Hepatocyte (in vitro differentiated cells): ENCODE results near the gene FSCN2. TPM values are rescaled to one million over a fixed set of nuclear protein-coding genes. Genes with fewer than 3 reads are reported as not detected.

Experiments used
- DNase-seq: peaks from one replicate; pipeline ENCODE4 v3.0.0-alpha.2; 2016; ENCODE audit warnings: low spot score
- H2AFZ ChIP-seq: fragments of 200-600 bp; sonication (generic); 2 replicates; pipeline ENCODE4 v1.6.0; 2016; ENCODE audit warnings: antibody characterized with exemption, mild to moderate bottlenecking
- H3K27ac ChIP-seq: fragments of 200-600 bp; sonication (generic); 2 replicates; pipeline ENCODE4 v1.5.1; 2016; ENCODE audit warnings: mild to moderate bottlenecking
- H3K27me3 ChIP-seq: fragments of 200-600 bp; sonication (generic); 2 replicates; pipeline ENCODE4 v1.6.1; 2016
- H3K36me3 ChIP-seq: fragments of 200-600 bp; sonication (generic); replicated peaks from 2 replicates; pipeline ENCODE4 v1.5.1; 2016; ENCODE audit warnings: low read depth; ENCODE audit not compliant: insufficient read depth
- H3K4me1 ChIP-seq: fragments of 200-600 bp; sonication (generic); 2 replicates; pipeline ENCODE4 v1.5.1; 2016; ENCODE audit warnings: mild to moderate bottlenecking, moderate library complexity; ENCODE audit not compliant: insufficient read depth
- H3K4me2 ChIP-seq: fragments of 200-600 bp; sonication (generic); 2 replicates; pipeline ENCODE4 v1.6.0; 2016
- H3K4me3 ChIP-seq: fragments of 200-600 bp; sonication (generic); 2 replicates; pipeline ENCODE4 v1.5.1; 2016; ENCODE audit warnings: mild to moderate bottlenecking
- H3K79me2 ChIP-seq: fragments of 200-600 bp; sonication (generic); 2 replicates; pipeline ENCODE4 v1.6.0; 2017; ENCODE audit warnings: mild to moderate bottlenecking
- H3K9me2 ChIP-seq: fragments of 200-600 bp; sonication (generic); replicated peaks from 2 replicates; pipeline ENCODE4 v1.6.0; 2017; ENCODE audit warnings: mild to moderate bottlenecking; ENCODE audit not compliant: insufficient read depth
- H3K9me3 ChIP-seq: fragments of 200-600 bp; sonication (generic); 2 replicates; pipeline ENCODE4 v1.5.1; 2016; ENCODE audit warnings: low read depth, mild to moderate bottlenecking
- H4K20me1 ChIP-seq: fragments of 200-600 bp; sonication (generic); 2 replicates; pipeline ENCODE4 v1.6.0; 2016; ENCODE audit warnings: mild to moderate bottlenecking; ENCODE audit not compliant: insufficient read depth, poor library complexity, severe bottlenecking
- EZH2 ChIP-seq: fragments of 200-600 bp; sonication (generic); IDR thresholded peaks from 2 replicates; pipeline ENCODE4 v1.6.1; 2016; ENCODE audit warnings: antibody characterized with exemption, mild to moderate bottlenecking, borderline replicate concordance
- EZH2phosphoT487 ChIP-seq: fragments of 200-600 bp; sonication (generic); IDR thresholded peaks from one replicate; pipeline ENCODE4 v1.6.1; 2018; ENCODE audit warnings: antibody characterized with exemption, mild to moderate bottlenecking, low read depth, moderate library complexity; ENCODE audit not compliant: unreplicated experiment, severe bottlenecking
- WGBS: methylation state at CpG from one replicate; pipeline ENCODE4 v1.1.6; 2016; ENCODE audit warnings: low lambda C conversion rate; ENCODE audit errors: missing lambda C conversion rate; 5-methylcytosine and 5-hydroxymethylcytosine counted together
- polyA plus RNA-seq: library from polyadenylated mRNA; unstranded; fragments of >200 nt; fragmentation: Nextera tagmentation; extraction: Ambion mirVana; gene quantifications from 2 replicates; pipeline ENCODE4 v1.2.1, GENCODE V29; 2016
- total RNA-seq: library from RNA; depleted of rRNA; stranded (reverse); fragments of >200 nt; gene quantifications from 2 replicates; pipeline ENCODE4 v1.2.3, GENCODE V29; 2014
- TF ChIP-seq, protein P1 (sequence below): fragments of 200-600 bp; sonication (generic); IDR thresholded peaks from 2 replicates; pipeline ENCODE4 v1.5.1; 2016; ENCODE audit warnings: antibody characterized with exemption, mild to moderate bottlenecking; ENCODE audit not compliant: poor library complexity

The FSCN2 gene
- total and polyA plus RNA-seq, 2 experiments from 2014 or later: 0.40 to 3.7 TPM

DNA sequence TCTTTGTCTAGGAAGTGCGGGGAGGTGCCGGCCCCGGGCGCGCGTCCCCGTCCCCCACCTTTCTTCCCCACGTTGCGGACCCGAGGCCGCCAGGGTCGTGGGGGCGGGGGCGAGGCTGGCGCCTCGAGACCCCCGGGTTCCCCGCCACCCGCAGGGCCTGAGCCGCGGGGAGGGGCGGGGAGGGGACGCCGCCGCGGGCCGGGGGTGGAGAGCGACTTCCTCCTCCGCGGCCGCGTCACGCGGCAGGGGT lies 13.8 kb upstream of the FSCN2 start:
- H4K20me1 ChIP-seq: peaks cover 47% of the 10 kb centered on the region

DNA sequence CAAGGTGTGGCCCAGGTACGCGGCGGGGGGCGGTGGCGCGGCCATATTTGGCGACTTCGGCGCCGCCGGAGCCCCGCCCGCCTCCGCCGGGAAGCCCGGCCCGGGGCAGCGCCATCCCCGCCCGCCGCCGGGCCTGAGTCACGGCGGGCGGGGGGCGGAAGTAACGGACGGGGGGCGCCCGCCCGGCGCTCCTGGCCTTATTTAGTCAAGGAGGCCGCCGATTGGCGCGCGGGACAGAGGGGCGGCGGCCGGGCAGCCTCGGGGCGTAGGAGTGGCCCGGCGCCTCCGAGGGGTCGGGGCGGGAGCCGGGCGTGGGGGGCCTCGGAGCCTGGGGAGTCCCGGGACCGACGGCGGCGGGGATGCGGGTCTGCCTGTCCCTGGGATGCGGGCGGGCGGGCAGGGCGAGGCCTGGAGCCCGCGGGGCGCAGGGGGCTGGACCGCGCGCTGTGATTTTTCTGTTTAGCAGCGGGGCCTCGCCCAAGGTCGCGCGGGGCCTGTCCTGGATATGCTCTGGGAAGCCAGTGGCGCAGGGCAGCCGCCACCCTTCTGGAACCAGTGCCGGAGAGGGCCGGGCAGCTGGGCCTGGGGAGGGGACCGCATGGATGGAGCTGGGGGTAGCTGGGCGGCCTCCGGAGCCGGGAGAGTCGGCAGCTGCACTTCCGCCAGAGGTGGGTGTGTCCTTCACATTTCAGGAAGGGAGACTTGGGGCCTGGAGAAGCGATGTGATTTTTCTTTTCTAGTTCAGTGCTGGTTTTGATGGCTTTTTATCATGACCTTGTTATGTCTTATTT lies 13.2 kb upstream of the FSCN2 start:
- Histone ChIP-seq H3K36me3 (peaks cover 8% of the 10 kb centered on the region), H3K4me2 (peak overlapping the region; percentile 100), H3K27ac (peak overlapping the region; percentile 100), H3K9me2 (no peaks in the 10 kb centered on the region), H3K9me3 (no peaks in the 10 kb centered on the region), H3K79me2 (peaks cover 64% of the 10 kb centered on the region), H3K27me3 (peaks cover 4% of the 10 kb centered on the region), H3K4me1 (peaks cover 46% of the 10 kb centered on the region), H4K20me1 (peaks cover 42% of the 10 kb centered on the region), H2AFZ (no peak overlapping the region), H3K4me3 (peak overlapping the region; percentile 83)
- 2% methylated on average over 21 of the region's 82 CpGs for WGBS
- TF ChIP-seq EZH2phosphoT487 (no peak), EZH2 (no peak)
- TF ChIP-seq, protein P1, sequence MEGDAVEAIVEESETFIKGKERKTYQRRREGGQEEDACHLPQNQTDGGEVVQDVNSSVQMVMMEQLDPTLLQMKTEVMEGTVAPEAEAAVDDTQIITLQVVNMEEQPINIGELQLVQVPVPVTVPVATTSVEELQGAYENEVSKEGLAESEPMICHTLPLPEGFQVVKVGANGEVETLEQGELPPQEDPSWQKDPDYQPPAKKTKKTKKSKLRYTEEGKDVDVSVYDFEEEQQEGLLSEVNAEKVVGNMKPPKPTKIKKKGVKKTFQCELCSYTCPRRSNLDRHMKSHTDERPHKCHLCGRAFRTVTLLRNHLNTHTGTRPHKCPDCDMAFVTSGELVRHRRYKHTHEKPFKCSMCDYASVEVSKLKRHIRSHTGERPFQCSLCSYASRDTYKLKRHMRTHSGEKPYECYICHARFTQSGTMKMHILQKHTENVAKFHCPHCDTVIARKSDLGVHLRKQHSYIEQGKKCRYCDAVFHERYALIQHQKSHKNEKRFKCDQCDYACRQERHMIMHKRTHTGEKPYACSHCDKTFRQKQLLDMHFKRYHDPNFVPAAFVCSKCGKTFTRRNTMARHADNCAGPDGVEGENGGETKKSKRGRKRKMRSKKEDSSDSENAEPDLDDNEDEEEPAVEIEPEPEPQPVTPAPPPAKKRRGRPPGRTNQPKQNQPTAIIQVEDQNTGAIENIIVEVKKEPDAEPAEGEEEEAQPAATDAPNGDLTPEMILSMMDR: no peak
- DNase-seq: peak; percentile 93

More for the DNA sequence above, 13.8 kb upstream of the FSCN2 start:
- Histone ChIP-seq H2AFZ (peak overlapping the region; percentile 31), H3K79me2 (peaks cover 69% of the 10 kb centered on the region), H3K9me3 (no peaks in the 10 kb centered on the region), H3K27ac (peak overlapping the region; percentile 100), H3K27me3 (peaks cover 4% of the 10 kb centered on the region), H3K4me3 (peak overlapping the region; percentile 83), H3K9me2 (no peaks in the 10 kb centered on the region), H3K36me3 (peaks cover 9% of the 10 kb centered on the region), H3K4me2 (peak overlapping the region; percentile 100), H3K4me1 (peaks cover 41% of the 10 kb centered on the region)
- no peak for DNase-seq
- WGBS: 0% methylated on average over 1 of the region's 34 CpGs
- TF ChIP-seq, protein P1: no peak
- TF ChIP-seq EZH2 (no peak), EZH2phosphoT487 (no peak)

DNA sequence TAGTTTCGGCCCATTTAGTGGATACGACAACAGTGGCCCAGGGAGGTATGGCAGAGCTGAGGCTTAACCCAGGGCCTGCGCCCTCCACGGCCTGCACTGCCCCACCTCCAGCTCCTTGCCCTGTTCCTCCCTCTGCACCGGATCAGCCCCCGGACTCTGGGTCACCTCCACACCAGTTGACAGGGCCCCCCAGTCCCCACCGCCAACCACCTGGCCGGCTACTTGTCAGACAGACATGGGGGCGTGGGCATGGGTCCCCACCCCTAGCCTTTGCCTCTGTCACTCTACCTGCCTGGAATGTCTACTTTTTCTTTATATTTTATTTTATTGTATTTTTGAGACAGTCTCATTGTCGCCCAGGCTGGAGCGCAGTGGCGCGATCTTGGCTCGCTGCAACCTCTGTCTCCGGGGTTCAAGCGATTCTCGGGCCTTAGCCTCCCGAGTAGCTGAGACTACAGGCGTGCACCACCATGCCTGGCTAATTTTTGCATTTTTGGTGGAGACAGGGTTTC lies 12.6 kb upstream of the FSCN2 start:
- Histone ChIP-seq H3K27me3 (peaks cover 4% of the 10 kb centered on the region), H3K4me3 (peak overlapping the region; percentile 33), H3K36me3 (peaks cover 1% of the 10 kb centered on the region), H3K4me2 (peak overlapping the region; percentile 100), H3K9me2 (no peaks in the 10 kb centered on the region), H4K20me1 (peaks cover 36% of the 10 kb centered on the region), H2AFZ (no peak overlapping the region), H3K27ac (peak overlapping the region; percentile 100), H3K4me1 (peaks cover 51% of the 10 kb centered on the region), H3K79me2 (peaks cover 57% of the 10 kb centered on the region), H3K9me3 (no peaks in the 10 kb centered on the region)
- no peak for DNase-seq
- 69% methylated on average over 19 of the region's 19 CpGs for WGBS
- TF ChIP-seq, protein P1: no peak
- TF ChIP-seq EZH2phosphoT487 (no peak), EZH2 (no peak)
